Adrenal gland (tissue), 5 donors: ENCODE data around the gene MICOS13.

Experiments
- CTCF ChIP-seq, 6 experiments: fragments of 450-650 bp in 4 of 6; fragments of 200-600 bp in 2 of 6; sonication (generic) in 1 of 6; IDR thresholded peaks; 1 replicate in 5 of 6; 2 replicates in 1 of 6; pipeline versions ENCODE4 v1.5.1 to v1.8.0; 2016 to 2021; ENCODE audit warnings: antibody characterized with exemption in 6 of 6, mild to moderate bottlenecking in 2 of 6, moderate library complexity in 1 of 6
- POLR2A ChIP-seq, 2 donors: fragments of 450-650 bp; IDR thresholded peaks; one replicate each; pipeline ENCODE4 v1.6.1; 2017; ENCODE audit warnings: antibody characterized with exemption in 2 of 2, mild to moderate bottlenecking in 2 of 2, moderate library complexity in 1 of 2
- donor health status: DM: no; HTN: no; CAD: no.

GRCh38 chr19:5692723-5693194 is 12.4 kb upstream of the MICOS13 start:
- TF ChIP-seq CTCF (IDR thresholded peaks at IDR 0.05) = no peak
- TF ChIP-seq POLR2A (IDR thresholded peaks at IDR 0.05) = no peak
